Activated T-cell treated with anti-CD3 and anti-CD28 coated beads, Interleukin-2, amount 50 U/mL, for 1 hour (primary cell): ENCODE data around the gene GABRB3.
"Not testable (repeated sequence)": the region's sequence is repeated elsewhere in the genome, so short reads cannot be mapped to it uniquely, and the experiment has no call there.

Experiments
- DNase-seq: peaks from one replicate; pipeline ENCODE4 v3.0.0-alpha.2; 2020

Gene GABRB3

DNA sequence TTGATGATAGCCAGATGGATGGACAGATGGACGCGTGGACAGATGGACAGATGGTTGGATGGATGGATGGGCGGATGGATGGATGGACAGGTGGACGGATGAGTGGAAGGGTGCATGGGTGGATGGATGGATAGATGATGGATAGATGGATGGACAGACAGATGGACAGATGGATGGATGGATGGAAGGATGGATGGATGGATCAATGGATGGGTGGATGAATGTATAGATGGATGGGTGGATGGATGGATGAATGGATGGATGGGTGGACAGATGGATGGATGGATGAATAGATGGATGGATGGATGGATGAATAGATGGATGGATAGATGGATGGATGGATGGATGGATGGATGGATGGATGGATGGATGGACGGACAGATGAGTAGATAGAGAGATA, 40.9 kb downstream of the GABRB3 start:
- DNase-seq: no peak

DNA sequence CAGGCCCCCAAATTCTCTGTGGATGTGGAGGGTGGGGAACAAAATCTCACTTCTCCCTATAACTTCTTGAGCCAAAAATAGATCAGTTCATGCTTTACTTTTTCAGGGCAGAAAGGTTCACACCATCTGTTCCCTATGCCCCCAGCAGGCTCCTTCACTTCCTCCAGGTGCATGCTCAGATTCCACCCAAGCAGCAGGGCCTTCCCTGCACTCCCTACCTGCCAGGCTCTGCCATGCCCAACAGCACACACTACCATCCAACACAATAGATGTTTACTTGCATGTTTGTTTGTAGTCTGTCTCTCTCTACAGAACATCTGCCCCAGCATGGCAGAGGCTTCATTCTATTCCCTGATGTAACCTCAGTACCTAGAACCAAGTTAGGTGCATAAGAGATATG, 43.3 kb downstream of the GABRB3 start:
- no peak for DNase-seq

DNA sequence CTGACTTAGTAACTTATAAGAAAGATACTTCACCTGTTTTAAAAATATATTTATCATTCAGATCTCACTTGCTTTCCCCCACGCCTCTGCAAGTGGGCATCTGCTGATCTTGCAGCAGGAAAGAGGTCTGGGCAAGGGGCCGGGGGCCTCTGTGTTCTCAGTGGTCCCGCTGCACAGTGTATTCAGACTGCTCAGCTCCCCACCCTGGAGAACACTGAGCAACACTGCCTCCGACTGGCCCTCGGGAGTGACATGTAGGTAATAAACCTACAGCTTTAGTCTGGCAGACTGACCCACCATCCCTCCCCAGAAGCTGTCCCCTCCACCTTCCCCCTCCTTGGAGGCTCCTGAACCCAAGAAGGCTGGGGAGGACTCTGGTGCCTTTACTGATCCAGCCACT, 43.8 kb downstream of the GABRB3 start:
- no peak for DNase-seq

DNA sequence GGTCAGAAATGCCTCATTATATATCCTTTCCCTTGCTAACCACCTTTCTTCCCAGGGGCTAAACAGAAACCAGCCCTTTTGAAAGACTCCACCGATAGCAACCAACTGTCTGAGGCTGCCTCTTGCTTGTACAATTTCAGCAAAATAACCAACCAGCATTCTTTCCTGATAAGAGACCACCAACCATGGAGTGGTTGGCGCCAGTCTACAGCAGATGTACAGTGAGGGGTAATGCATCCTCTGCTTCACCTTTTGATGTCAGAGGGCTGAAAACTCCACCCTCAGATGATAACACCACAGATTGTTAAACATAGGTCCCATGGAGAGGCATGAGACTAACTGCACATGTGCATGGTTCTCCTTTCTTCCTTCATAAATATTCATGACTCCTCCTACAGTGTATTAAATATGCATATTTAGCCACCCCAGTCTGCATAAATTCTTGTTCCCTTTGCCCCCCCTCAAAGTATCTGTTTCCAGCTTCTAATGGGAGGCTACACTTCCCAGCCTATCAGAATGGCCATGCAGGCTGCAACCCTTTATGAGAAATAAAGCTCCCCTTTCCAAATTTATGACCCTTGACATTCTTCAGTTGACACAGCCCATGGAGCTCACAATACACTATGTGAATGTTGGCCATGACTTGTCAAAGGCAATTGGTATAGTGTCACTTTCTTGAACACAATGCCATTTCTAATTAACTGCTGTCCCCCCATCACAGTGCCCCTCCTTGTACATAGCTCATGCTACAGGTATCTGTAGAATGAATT, 48.3 kb downstream of the GABRB3 start:
- DNase-seq: no peak

DNA sequence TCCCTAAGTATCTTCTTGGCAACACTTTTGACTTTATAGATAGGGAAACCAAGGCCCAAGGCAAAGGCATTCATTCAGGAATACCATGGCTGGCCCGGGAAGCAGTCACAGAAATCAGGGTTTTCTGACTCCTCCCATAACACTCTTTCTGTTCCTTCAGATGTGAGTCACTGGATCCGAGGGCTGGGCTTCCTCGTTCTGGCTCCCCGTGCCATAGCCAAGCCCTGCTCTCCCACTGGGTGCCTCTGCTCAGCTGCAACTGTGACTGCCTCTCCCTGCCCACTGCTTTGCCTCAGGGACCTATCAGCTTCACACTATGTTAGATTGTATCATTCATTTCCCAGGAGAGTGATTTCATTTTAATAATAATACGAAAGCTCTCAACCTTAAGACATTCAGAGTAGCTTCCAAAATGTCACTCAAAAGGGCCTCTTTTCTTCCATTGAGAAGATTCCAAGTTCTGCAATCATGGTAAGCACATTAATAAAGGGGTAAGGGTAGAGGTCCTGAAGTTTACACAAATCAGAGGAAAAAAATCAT, 50.2 kb downstream of the GABRB3 start:
- DNase-seq: no peak

DNA sequence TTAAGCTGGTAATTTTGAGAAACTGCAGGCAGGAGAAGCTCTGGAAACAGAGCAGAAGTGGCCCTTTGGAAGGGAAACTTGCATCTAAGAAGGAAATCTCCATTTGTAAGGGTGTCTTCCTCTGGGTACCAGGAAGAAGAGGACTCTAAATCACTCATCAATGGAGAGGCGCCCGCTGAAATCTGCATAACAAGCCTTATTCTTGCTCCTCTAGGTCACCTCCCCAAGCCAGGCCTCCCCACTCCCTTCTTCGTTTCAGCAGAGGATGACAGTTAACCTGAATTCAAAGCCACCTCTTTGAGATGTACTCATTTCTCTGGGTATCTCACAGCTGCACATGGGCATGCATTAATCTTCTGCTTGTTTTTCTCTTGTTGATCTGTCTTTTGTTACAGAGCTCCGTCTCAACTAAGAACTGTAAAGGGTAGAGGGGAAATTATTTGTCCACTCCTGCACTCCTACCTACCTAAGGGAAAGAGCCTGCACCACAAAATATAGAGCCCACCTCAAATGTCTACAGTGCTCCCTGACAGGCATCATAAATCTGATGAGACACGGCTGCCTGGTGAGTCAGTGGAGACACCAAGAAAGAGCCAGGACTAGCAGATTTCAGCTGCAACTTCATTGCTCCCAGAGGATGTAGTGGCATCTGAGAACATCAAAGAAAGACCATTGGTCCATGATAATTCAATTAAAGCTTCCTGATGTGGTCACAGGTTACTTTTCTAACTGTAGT, 51.5 kb downstream of the GABRB3 start:
- DNase-seq: no peak

DNA sequence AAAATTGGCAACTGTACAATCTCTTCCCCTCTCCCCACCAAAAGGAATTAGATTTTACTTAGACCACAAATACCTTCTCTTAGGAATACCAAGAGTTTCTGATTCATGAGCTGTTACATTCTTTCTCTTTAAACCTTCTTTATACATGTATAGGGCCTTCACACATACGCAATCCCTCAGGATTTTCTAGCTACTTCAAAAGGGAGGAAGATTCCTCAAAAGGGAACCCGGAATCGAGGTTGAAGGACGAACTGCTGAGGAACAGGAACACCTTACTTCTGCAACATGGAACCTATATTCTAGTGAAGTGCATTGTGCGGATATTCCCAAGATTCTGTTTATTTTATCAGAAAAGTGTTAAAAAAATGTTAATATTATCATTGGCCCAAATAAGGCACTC, 52.3 kb downstream of the GABRB3 start:
- DNase-seq: no peak

DNA sequence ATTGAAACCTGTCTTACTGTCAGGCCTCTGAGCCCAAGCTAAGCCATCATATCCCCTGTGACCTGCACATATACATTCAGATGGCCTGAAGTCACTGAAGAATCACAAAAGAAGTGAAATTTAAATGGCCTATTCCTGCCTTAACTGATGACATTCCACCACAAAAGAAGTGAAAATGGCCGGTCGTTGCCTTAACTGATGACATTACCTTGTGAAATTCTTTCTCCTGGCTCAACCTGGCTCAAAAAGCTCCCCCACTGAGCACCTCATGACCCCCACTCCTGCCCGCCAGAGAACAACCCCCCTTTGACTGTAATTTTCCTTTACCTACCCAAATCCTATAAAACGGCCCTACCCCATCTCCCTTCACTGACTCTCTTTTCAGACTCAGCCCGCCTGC, 53.0 kb downstream of the GABRB3 start:
- not testable (repeated sequence) for DNase-seq

DNA sequence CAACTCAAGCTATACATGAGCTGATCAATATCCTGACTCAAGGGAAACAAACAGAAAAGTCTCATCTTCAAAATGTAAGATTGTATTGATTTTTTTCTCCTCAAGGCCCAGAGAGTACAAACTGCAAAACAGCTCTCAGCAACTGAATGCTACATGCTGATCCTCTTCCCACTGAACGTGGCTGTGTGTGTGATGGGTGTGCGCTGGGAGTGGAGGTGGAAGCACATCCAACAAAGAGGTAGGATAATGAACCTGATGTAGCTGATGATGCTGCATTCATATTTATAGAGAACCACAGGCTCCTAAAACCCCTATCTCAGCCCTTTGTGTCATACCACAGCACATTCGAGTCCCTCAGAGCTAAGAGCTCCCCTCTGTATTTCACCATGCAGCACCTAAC, 56.8 kb downstream of the GABRB3 start:
- DNase-seq: no peak

DNA sequence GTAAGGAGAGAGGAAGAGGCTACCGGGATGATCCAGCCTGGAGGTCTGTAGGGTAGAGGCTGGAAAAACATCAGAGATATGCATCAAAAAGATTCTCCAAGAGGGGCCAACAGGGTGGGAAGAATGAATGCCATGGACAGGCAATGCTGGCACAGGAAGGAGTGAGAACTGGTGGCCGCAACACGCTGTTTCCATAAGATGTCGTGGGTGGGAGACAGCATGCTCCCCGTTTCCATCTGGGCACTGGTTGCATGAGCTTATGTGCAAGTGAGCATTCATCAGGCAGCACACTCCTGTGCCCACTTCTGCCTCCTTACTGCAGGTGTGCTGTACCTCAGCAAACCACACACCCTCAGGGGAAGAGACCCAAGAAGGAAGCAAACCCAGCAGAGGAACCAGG, 59.4 kb downstream of the GABRB3 start:
- DNase-seq: no peak

DNA sequence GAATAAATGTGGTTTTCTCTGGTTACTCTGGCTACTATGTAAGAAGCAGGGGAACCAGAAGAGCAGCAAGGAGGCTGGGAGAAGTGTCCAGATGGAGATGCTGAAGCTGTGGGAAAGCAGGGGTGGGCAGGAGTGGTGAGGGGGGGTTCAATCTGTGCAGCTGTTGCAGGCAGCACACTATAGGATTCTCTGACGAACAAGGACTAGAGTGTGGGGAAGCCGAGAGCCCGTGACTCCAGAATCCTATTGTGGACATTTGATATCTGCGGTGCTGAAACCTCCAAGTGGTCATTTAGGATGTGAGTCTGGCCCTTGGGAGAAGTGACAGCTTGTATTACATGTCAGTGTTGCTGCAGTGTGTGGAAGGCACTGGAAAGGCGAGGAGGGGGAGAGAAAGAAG, 60.5 kb downstream of the GABRB3 start:
- DNase-seq: no peak

DNA sequence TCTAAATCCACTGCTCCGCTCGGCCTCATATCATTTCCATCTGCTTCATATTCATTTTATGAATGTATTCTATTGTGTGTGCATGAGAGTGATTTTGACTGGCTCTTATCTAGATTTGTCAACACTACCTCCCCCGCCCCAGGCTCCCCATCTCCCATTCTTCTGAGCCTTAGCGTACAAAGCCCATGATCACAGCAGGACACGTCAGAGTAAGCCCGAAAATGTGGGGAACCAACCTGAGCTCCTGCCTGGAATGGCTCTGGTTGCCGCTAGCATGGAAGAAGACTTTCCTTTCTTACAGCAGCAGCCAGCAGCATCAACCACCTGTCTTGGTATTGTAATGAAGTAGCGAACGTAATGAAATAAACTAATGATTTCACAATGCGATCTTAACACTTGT, 61.4 kb downstream of the GABRB3 start:
- no peak for DNase-seq

DNA sequence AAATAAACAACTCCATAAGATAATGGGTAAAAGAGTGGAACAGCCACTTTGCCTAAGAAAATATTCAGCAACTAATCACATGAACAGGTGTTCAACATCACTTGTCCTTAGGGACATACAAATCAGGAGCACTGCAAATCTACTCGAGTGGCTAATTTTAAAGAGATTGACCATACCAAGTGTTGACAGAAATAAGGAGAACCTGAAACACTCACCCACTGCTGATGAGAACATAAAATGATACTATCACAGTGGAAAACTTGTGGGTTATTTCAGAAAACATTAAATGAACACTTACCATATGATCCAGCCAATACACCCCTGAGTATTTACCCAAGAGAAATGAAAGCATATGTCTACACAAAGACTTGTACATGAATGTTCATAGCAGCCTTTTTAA, 70.5 kb downstream of the GABRB3 start:
- DNase-seq: no peak

DNA sequence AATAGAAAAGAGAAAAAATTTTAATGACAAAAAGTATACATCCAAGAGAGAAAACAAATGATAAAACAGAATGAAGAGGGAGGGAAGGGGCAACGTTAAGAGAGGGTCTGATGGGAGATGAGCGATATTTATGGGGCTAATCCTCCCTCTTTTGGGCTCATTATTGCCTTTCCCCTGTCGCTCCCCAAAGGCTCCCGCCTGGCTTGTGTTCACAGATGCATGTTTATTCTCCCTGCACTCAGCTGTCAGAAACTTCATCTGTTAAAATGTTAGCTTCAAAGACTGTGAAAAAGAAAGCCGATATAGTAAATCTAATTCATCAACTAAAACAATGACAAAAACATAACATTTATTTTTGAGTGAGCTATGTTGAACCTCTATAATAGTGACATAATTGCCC, 74.3 kb downstream of the GABRB3 start:
- no peak for DNase-seq

DNA sequence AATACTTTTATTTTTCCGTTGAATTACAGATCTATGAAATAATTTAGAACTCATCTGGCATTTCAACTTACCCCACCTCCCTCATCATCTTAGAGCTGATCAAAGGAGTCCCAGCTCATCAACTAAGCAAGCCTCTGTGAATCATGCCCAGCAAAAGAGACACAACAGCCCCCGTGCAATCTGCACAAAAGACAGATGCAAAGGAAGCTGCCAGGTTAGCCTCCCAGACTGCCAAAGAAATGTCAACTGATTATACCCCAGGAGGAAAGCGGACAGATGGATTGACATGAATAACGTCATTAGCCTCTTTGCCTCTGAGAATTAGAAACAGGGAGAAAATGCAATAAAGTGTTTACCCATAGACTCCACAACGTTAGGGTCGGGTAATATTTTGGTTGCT, 75.0 kb downstream of the GABRB3 start:
- no peak for DNase-seq

DNA sequence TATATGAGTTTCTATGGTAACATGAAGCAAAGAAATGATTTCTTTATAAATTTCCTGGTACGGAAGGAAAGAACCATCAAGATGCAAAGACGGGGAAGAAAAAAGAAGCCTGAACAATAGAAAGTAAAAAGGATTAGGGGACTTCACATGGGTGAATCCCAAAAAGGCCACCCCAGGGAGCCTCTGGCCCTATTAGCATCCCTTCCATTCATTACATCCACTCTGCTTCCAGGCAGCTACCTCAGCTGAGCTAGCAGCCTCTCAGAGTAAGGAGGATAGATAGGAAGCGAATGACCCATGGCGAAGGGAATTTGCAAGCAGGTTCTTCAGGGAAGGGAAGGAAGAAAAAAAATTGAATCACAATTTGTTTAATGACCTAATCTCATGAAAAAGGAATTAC, 81.6 kb downstream of the GABRB3 start:
- no peak for DNase-seq

DNA sequence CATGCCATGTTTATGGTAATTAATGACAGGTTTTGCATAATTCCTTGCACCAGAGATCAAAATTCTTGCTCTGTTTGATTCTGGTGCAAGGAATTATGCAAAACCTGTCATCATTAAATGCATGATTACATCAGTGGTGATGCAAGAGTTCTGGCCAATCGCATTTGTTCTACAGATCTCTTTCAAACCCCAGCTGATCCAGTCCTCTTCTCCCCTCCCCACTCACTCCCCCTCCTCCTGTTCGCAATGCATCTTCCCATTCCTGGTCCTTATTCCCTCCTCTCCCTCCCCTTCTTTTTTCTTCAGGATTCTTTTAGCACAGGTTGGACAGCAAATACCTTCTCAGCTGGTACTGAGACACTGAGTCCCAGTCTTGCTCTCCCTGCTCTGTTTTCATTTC, 82.1 kb downstream of the GABRB3 start:
- no peak for DNase-seq

DNA sequence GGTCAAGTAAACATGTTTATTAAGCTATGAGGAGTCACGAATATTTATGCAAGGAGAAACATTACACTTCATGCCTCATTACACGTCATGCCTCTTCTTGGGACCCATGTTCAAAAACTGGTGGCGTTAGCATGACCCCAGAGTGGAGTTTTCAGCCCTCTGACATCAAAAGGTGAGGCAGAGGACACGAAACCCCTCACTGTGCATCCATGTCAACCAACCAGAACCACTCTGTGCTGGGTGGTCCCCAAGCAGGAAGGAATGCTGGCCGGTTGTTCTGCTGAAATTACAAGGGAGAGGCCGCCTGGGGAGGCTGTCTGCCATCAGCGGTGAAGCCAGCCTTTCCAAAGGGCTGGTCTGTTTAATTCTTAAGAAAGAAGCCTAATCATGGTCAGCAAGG, 83.4 kb downstream of the GABRB3 start:
- no peak for DNase-seq

DNA sequence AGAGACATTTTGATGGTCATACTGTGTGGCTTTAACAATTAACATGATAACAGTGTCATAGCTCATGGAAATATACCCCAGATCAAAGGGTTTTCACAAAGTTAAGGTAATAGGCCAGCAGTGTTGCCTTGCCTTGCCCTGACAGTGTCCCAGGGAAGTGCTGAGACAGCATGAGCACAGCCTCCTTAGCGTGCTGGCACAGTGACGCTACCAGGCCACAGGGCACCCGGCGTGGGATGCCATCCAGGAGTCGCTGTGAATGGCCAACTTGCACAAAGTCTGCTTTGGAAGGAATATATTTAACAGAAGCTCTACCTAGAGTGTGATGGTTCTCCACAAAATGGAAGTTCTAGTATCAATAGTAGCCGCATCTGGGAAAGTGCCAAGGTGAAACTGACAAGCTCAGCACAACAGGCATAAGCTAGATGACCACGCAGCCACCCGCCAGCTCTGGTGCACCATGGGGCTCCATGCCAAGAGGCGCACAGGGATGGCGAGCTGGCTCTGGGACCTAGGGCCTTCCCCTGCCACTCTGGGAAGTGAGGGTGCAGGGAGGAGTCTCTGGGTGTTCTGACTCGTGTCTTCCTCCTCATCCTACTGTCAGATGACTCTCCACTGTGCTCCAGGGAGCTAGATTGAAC, 86.2 kb downstream of the GABRB3 start:
- DNase-seq: no peak

DNA sequence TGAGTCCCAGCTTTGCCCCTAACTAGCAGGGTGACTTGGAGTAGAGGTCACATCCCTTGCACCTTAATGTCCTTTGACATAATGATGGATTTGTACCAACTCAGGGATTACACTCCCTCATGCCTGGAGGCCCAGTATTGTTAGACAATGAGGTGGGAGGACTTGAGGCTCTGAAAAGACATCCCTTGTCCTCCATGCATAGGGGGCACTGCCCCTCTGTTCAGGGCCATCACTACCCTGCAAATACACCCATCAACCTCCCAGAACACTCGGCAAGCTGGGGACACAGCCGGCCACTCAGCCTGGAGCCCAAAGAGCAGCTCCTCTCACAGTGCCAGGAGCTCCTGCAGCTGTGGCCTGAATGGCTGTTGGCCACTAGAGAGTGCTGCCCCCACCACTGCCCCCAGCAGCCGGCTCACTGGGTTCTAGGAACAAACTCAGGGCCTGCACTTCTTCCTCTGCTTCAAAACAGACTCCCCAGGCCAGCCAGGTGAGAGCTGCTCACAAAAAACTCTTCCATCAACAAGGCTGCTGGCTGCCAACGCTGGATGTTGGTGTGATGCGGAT, 90.2 kb downstream of the GABRB3 start:
- no peak for DNase-seq

DNA sequence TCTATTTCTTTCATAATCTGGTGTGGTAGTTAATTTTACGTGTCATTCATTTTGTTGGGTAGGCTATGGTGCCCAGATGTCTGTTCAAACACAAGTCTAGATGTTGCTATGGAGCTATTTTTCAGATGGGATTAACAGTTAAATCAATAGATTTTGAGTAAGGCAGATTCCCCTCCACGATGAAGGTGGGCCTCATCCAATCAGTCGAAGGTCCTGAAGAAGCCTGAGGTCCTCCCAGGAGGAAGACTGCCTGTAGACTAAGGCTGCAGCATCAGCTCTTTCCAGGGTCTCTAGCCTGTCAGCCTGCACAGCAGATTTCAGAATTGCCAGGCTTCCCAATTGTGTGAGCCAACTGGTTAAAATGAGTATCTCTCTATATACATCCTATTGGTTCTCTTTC, 92.9 kb downstream of the GABRB3 start:
- no peak for DNase-seq

DNA sequence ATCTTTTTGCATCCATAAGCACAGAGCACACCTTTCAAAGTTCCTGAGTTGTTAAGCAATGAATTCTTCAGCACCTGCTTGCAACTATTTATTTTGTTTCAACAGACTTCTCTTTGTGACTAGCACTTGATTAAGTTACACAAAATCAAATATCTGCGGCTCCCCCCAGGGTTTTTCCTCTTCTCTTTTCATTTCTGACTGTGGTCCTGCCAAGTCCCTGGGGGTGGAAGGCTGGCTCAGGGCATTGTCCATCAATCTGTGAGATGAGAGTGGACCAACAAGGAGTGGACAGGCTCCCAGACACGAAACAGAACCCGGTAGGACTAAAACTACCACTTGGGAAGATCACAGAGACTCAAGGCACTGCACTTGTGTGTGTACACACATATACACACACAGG, 96.8 kb downstream of the GABRB3 start:
- no peak for DNase-seq

DNA sequence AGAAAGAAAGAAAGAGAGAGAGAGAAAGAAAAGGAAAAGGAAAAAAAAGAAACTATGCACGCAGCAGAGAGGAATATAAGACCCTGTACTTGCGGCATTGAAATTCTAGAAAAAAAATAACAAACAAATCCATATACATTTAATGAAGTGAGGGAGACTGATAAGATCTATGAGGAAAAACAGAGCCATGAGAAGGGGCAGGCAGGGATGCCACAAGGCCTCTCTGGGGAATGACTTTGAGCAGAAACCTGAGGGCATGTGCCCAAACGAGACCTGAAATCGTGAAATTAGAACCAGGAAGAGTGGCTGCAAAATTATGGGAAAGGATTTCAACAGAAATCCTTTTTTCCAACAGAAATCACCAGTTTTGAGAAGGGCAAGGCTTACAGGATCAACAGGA, 98.4 kb downstream of the GABRB3 start:
- no peak for DNase-seq

DNA sequence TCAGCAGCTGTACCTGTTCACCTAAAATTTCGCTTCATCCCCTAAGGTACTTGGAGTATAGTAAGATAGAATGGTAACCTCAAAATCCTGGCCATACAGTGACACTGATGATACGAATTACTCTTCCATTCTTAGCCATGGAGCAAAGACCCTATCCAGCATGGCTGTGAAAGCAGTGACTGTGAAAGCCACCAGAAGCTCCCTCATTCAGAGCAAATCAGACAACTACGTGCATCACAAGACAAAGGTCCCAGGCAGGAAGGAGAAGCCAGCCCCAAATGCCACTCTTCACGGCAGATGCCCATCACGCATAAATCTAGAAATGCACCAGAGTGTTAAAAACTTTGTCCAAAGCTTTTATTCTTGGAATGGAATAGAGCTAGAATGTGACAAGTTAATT, 99.4 kb downstream of the GABRB3 start:
- no peak for DNase-seq
